IPS DF 4.7 (cell line): ENCODE data around the gene TEAD1.

Experiments
- DNase-seq: peaks from one replicate; pipeline ENCODE4 v3.0.0-alpha.2; 2013; ENCODE audit warnings: low spot score; ENCODE audit errors: extremely low read depth

TEAD1 gene

DNA sequence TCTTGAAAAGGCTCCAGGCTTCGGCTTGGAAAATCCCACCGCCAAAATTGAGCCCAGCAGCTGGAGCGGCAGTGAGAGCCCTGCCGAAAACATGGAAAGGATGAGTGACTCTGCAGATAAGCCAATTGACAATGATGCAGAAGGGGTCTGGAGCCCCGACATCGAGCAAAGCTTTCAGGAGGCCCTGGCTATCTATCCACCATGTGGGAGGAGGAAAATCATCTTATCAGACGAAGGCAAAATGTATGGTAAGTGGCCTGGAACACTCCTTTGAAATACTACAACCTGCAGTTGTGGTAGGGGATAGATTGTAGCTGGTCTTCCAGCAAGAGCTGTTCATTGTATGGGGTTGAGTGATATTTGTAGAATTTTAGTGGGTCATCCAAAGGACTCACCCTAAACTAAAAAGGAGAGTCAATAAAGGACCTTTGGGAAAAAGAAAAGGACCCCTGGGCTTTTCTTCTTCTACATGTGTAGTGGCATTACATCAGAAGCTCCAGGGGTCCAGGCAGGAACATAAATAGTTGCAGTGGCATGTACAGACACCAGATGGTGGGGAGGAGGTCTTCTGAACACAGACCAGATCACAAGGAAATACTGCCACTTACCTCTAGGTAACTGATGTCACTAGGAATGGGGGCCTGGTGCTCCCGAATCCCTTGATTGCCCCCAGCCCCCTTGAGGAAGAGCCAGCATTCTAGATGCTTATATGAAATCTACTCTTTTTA is 90.1 kb downstream of the TEAD1 start:
- no peak for DNase-seq

DNA sequence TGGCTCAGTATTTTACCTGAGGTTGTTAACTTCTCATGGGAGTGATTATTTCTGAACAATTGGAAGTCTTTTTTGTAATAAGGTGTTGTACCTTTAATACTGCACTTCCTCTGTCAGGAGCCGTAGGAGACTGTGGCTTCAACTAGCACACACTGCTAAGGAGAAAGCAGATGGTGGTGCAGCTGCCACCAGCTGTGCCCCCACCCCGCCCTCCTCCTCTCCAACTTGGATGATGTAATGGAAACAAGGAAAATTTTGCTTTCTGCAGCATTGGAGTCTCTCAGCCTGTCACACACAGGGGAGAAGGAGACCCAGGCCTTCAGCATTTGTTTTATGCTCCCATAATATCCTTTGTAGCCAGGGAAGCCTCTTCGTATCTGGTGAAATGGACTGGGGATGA is 91.2 kb downstream of the TEAD1 start:
- DNase-seq: no peak

DNA sequence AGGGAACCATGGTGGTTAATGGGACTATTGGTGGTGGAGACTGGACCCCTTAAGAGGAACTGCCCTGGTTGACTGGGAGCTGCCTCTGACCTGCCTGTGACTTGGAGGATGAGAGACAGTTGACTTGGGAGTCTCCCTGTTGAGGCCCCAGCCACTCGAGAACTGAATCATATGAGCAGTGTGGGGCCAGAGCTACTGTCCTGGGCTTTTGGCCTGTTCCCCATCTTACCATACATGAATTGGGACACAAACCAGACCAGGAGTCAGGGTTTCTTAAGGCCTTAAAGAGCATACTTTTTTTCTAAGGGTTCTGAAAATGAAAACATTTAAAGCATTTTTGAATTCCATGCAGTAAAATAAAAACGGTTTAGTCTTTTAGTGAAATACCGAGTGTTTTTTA is 92.8 kb downstream of the TEAD1 start:
- no peak for DNase-seq

DNA sequence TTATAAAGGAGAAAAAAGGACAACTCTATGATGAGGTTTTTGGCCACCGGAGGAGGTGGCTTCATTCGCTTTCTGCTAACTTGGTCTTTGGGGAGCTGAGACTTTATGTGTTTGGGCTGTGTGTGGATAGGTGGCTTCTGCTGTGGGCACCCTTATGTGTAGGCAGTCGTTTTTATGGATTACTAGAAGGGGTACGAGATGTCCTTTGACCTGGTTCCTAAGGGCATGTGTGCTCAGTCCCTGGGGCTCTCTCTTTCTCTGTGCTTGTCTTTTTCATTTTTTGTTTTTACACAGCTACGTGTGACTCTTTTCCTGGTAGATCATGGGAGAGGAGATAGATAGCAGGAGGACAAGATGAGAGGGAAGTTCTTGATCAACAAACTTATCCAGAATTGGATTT is 93.4 kb downstream of the TEAD1 start:
- no peak for DNase-seq

DNA sequence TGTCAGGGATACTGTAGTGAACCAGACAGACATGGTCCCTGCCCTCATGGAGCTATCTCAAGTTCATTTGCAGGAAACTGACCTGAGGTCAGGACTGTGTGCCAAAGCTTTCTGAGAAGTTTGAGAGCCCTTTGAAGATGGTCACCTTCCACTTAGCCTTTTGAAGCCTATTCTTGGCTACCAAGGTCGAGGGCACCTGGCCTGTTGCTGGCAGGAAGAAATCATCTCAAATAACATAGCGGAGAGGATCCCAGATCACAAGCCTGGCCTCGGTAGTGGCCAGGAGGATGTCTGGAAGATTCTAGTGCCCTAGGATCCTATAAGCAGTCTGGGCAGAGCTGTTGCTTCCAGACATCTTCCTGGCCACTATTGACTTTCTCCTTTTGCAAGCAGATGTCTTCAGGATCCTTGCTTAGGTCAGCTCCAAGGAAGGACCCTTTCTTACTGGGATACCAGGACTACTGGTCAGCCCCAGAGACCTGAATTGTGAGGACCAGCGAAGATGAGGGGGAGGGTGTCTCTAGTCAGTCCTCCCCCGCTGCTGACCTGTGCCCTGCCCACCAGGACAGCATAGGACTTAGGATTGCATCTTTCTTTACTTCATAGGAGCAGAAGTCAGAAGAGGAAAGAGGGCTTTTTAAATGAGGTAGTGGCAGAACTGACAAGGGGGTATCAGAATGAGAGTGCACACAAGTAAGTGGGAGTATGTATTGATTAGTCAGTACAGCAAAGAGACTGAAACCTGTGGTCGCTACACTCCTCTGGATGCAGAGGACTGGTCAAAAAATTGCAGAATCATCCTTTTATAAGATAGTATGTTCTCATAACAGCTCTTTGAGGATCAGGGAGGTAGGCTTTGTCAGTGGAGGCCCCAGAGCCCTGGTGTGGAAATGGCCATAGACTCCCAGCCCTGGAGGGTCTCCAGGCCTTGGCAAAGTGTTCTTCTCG is 94.8 kb downstream of the TEAD1 start:
- no peak for DNase-seq

DNA sequence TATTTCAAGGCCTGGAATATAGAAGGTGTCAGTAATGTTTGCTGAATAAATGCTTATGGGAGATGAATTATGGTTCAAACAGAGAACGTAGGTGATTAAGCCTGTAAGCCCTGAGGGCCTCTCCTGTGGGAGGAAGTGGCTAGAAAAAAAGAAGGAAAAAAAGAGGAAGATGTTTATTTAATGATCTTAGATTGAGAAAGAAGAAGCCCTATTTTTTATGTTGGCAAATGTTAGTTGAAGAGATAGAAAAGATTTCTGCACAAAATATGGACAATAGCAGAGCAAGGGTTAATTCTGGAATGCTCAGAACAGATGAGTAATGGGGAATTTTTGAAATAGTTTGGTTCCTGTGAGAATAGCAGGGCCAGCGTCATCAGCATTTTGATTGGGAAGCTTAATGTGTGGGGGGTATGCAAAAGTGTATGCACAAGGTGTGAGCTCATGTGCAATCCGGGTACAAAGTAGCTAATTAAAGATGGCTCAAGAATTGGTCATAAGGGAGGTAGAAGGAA is 95.7 kb downstream of the TEAD1 start:
- DNase-seq: no peak

DNA sequence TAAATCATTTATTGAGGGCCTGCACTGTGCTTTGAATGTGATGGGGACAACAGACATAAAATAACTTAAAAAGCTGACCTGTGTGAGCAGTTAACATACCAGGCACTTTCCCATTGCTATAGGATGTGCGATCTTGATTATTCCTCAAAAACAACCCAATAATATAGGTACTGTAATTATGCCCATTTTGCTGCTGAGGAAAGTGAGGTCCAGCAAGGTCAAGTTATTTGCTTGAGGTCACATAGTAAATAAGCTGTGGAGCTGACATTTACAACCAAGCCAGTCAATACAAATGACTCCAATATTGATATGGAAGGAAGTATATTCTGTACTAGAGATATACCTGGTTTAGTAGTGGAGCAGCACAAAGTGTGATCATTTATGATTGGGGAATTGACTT is 96.2 kb downstream of the TEAD1 start:
- DNase-seq: no peak

DNA sequence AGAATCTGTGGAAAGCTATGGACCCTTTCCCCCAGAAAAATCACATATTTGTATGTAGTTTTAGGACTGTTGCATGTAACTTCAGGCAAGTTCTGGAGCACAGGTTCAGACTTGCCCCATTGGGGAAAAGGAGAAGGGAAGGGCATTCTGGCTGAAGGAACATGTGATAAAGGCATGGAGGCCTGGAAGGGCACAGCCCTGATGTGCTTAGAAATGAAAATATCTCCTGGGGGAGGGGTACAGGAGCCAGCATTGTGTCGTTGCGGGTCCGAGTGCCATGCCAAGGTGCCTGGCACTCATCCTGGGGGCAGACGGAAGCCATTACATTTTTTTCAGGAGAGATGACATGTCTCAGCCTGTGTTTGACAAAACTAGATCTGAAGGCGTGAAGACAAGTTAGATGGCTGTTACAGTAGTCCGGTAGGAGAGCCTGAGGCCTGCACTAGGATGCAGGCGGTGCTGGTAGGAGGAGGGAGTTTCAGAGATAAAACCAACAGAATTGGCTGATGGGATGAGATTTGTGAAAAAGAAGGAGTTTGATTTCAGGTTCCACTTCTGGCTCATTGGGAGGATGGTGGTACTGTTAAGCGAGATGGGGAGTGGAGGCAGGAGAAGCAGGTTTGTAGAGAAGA is 96.9 kb downstream of the TEAD1 start:
- no peak for DNase-seq

DNA sequence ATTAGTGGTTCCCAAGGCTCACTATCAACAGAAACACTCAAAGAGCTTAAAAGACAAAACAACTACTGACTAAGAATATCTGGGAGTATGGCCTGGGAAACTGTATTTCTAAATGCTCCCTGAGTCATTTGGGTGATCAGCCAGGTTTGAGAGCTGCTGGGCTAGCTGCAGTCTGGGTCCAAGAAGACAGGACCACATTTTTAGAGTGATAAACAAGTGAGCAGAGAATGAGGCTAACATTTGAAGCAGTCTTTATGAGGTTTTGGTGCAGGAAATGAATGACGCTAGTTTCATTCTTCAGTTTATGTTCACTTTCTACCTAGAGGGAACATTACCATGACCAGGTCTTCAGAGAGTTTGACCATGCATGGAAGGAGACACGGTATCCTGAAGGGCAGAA is 97.7 kb downstream of the TEAD1 start:
- no peak for DNase-seq

DNA sequence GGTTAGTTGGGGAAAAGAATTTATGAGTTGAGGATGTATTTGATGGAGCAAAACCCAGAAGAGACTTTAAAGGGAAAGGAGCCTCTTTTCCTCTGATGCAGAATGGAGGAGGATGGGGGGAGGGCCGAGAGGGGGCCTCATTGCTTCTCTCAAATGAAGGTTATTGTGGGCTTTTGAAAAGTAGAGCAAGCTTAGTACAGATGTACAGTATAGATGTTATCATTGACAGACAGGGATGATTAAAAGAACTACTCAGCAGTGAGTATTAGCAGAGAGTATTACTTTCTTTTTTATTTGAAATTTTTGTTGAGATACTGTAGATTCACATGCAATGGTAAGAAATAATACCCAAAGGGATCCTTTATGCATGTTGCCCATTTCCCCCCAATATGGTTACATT is 98.1 kb downstream of the TEAD1 start:
- no peak for DNase-seq

DNA sequence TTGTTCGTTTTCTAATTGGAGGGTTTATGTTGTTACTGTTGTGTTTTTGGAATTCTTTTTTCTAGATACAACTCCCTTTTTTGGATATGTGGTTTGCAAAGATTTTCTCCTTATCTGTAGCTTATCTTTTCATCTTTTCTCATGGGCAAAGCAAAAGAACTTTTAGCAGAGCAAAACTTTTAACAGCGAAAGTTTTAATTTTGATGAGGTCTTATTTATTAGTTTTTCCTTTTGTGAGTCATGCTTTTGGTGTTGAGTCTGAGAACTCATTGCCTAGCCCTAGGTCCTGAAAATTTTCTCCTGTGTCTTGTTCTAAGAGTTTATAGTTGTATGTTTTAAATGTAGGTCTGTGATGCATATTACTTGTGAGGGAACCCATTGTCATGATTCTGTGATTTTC is 99.4 kb downstream of the TEAD1 start:
- no peak for DNase-seq

DNA sequence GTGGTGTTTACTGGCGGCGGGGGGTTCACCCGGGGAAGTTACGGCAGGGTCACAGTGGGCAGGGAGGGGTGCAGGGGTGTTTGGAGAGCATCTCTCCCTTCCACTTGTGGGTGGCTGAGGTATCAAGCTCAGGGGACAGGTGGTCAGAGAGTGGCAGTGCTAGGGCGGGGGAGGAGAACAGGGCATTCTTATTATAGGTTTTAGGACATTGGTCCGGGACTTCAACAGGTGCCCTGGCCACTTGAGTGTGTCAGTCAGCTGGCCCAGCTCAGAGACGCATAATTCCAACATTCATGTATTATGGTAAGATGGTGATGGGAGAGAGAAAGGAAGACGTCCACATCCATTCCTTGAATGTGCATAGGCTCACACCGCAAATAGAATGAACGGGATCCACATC is 101.7 kb downstream of the TEAD1 start:
- no peak for DNase-seq

DNA sequence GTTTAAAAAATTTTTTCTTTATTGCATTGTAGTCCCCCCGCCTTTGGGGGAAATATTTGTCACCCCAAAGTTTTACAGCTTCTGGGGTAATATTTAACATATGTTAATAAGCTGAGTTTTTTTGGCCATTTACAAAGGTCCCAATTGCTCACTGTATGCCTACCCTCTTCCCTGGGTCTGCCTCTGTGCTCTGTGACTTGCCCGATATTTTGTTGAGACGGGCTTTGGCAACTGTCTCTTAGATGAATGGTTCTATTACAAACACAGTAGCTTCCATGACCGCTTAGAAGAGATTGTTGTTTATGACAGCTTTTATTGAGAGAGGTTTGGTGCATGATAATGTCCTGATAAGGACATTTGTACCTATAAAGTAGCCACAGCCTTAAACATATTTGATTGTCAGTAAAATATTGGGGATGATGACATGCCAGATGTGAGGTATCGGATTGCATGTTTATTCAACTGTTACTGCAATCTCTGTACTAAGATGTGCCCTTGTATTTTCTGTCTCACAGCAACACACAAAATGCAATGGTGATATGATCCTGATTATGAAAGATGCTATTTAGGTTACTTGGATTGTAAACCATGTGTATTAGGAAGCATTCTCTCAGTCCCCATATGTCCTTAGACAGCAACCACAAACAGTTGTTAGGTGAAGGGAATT is 103.1 kb downstream of the TEAD1 start:
- no peak for DNase-seq

DNA sequence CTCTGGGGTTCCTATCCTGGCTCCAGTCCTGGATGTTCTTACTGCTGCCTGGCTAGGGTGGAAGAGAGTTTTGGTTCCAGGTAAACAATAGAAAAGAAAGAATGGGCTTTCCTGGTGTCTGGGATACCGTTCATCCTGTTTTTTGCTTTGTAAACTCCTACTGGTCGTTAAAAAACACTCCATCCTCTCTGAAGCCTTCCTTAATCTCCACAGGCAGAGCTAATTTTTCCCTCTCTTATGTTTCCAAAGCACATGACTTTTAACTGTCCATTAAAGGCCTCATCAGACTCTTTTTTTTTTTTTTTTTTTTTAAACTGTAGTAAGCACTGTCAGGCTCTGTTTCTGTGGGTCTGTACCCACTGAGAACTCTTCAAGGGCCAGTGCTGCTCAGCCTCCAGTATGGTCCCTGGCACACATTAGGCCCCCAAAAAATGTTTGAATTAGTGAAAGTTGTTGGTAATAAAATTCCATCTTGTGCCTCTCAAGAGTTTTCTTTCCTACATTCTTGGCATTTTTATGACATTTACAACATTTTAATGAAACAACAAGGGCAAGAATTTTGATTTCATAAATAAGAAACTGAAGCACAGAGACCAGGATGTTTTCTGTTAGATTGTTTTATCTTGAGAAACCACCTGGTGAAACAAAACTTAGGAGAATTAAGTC is 104.2 kb downstream of the TEAD1 start:
- no peak for DNase-seq

DNA sequence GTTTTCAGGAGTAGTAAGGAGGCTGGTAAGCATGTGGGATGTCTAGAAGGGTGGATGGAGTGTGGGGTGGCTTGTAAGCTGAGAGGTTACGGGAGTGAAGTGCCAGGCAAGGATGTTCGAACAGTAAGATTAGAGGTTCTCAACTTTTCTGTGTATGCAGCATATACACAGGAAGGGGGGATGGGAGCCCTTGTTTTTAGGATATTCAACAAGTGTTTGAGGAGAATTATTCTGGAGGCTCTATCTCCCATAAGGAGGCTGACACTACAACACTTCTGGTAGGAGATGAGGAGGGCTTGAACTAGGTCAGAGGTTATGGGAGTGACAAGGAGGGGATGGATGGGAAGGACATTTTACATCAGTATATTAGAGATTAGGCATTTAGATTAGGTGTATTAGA is 109.5 kb downstream of the TEAD1 start:
- no peak for DNase-seq

DNA sequence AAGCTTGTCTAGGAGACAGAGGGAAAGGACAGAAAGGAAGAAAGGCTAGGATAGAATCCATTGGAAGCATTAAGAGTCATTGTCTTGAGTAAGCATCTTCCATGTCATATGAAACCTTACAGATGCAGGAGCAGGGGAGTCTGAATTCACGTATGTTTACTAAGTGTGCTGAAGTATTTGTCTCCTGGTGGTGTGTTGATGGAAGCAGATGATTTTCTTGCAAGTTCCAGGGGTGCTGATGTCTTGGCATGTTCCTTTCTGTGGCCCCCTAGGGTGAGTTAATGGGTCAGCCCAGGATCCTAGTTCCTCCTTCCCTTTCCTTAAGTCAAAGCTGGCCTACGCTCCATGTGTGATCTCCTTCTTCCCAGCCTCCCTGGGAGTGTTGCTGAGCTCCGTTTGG is 110.2 kb downstream of the TEAD1 start:
- no peak for DNase-seq

DNA sequence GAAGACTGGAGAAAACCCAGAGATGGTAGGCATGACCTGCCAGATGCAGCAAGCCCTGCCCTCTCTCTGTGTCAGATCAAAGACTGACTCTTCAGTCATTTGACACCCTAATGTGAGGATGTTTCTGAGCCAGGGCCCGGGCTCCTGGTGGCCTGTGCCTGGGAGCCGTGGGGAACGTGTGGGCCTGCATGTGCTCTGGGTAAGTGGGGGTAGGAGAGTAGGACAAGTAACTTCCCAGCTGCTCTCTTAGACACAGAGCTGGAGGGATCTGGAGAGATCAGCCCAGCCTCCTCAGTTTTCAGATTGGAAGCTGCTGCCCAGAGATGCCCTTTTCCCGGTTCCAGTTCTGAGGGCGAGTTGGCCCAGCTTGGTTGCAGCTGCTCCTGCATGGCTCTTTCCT is 110.8 kb downstream of the TEAD1 start:
- DNase-seq: no peak

DNA sequence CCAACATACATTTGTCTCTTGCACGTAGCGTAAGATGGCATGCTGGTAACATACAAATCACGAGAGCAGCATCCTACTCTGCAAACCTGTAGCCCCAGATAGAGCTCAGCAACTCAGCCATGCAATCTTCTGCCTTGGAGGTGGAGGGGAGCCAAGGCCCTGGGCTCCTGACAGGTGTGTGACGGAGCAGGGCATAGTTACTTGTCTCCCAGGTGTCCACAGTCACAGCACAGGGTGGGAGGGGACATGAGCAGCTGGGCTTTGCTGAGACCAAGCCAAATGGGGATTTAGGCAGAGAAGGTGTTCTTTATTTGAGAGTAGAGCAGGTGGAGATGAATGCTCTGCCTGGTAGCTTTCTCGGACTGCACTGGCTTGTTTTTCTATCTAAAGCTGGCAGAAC is 111.7 kb downstream of the TEAD1 start:
- no peak for DNase-seq

DNA sequence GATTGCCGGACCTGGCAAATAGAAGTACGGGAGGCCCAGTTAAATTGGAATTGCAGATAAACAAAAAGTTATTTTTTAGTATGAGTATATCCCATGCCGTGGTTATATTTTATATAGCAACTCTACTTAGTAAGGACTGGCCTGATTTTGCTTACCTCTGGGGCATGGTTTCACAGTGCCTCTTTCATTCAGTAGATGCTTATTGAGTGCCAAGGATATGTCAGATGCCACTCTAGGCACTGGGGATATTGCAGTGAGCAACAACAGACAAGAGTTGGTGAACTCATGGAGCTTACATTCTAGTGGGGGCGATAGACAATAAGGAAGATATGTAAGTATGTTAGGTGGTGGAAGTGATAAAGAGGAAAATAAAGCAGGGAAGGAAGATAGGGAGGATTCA is 112.2 kb downstream of the TEAD1 start:
- no peak for DNase-seq

DNA sequence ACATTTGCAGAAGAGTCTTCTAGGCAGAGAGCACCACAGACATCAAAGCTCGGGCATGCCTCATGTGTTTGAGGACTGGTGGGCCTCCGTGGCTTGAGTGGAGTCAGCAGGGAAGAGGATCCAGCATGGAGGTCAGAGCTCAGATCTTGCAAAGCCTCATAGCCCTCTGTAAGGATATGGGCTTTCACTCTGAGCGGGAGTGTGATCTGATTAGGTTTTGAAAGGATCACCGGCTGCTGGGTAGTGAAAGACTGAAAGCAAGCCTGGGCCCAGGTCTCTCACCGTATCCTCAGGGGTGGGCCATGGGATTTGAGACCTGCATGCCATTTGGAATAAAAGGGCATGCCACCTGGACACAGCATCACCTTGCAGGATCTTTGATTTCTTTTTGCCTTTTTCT is 112.7 kb downstream of the TEAD1 start:
- no peak for DNase-seq

DNA sequence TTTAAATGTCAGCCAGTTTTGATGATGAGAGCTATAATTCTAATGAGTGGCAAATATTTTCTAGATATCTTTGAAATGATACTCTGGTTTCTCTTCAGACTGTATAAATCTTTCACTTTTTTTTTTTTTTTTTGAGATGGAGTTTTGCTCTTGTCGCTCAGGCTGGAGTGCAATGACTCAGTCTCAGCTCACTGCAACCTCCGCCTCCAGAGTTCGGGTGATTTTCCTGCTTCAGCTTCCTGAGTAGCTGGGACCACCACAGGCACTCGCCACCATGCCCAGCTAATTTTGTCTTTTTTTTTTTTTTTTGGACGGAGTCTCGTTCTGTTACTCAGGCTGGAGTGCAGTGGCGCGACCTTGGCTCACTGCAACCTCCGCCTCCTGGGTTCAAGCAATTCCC is 113.6 kb downstream of the TEAD1 start:
- no peak for DNase-seq
